ENCODE results near the gene CNOT6L.

DNA sequence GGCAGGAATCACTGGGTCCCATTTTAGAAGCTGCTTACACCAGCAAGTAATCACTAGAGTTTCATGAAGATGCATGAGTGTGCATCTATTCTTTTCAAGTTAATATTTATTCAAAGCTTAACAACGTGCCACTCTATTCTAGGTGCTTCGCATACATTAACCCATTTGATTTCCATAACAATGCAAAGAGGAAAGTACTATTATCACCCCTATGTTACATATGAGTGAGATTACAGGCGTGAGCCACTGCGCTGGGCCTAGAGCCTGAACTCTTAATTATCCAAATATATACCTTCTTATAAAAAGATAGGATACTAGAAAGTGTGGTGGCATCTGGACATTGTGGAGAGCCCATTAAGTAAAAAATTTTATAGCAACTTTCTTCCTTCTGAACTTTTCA lies 148.1 kb downstream of the CNOT6L start:
- TF ChIP-seq, protein P1, sequence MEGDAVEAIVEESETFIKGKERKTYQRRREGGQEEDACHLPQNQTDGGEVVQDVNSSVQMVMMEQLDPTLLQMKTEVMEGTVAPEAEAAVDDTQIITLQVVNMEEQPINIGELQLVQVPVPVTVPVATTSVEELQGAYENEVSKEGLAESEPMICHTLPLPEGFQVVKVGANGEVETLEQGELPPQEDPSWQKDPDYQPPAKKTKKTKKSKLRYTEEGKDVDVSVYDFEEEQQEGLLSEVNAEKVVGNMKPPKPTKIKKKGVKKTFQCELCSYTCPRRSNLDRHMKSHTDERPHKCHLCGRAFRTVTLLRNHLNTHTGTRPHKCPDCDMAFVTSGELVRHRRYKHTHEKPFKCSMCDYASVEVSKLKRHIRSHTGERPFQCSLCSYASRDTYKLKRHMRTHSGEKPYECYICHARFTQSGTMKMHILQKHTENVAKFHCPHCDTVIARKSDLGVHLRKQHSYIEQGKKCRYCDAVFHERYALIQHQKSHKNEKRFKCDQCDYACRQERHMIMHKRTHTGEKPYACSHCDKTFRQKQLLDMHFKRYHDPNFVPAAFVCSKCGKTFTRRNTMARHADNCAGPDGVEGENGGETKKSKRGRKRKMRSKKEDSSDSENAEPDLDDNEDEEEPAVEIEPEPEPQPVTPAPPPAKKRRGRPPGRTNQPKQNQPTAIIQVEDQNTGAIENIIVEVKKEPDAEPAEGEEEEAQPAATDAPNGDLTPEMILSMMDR (IDR thresholded peaks at IDR 0.05; ENCODE audit: insufficient read depth, low read length) = no peak
- TF ChIP-seq, protein P2, sequence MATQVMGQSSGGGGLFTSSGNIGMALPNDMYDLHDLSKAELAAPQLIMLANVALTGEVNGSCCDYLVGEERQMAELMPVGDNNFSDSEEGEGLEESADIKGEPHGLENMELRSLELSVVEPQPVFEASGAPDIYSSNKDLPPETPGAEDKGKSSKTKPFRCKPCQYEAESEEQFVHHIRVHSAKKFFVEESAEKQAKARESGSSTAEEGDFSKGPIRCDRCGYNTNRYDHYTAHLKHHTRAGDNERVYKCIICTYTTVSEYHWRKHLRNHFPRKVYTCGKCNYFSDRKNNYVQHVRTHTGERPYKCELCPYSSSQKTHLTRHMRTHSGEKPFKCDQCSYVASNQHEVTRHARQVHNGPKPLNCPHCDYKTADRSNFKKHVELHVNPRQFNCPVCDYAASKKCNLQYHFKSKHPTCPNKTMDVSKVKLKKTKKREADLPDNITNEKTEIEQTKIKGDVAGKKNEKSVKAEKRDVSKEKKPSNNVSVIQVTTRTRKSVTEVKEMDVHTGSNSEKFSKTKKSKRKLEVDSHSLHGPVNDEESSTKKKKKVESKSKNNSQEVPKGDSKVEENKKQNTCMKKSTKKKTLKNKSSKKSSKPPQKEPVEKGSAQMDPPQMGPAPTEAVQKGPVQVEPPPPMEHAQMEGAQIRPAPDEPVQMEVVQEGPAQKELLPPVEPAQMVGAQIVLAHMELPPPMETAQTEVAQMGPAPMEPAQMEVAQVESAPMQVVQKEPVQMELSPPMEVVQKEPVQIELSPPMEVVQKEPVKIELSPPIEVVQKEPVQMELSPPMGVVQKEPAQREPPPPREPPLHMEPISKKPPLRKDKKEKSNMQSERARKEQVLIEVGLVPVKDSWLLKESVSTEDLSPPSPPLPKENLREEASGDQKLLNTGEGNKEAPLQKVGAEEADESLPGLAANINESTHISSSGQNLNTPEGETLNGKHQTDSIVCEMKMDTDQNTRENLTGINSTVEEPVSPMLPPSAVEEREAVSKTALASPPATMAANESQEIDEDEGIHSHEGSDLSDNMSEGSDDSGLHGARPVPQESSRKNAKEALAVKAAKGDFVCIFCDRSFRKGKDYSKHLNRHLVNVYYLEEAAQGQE (IDR thresholded peaks at IDR 0.05; ENCODE audit: insufficient replicate concordance, low read depth) = no peak
